ENCODE measurements around the gene TMED4.

Gene TMED4

GRCh38 chr7:44548893-44549292 lies 33.1 kb downstream of the TMED4 start:
- H3K4me3 ChIP-seq (ENCODE audit: low read length), result no peak overlapping the region
- no peak for TF ChIP-seq CTCF (conservative IDR thresholded peaks at IDR 0.05; ENCODE audit: low read depth, low read length)
- no peak for DNase-seq (ENCODE audit: low read depth)

- DNase-seq (ENCODE audit: low read depth), result no peak
- H3K4me3 ChIP-seq (ENCODE audit: low read length), result no peak overlapping the region
- TF ChIP-seq CTCF (conservative IDR thresholded peaks at IDR 0.05; ENCODE audit: low read depth, low read length), result no peak
Observed at GRCh38 chr7:44547536-44548231, 34.3 kb downstream of the TMED4 start.

- TF ChIP-seq CTCF (conservative IDR thresholded peaks at IDR 0.05; ENCODE audit: low read depth, low read length), result no peak
- DNase-seq (ENCODE audit: low read depth), result no peak
- no peak overlapping the region for H3K4me3 ChIP-seq (ENCODE audit: low read length)
Observed at GRCh38 chr7:44541876-44542610, 40.0 kb downstream of the TMED4 start.

GRCh38 chr7:44541028-44541869 lies 40.8 kb downstream of the TMED4 start, which contains the start of gene NPC1L1:
Gene NPC1L1 (minus strand): TSS chr7:44541330. CDS start chr7:44541259, 71 bp downstream.
- H3K4me3 ChIP-seq (ENCODE audit: low read length), result no peak within 1 kb of the TSS
- no peak for TF ChIP-seq CTCF (conservative IDR thresholded peaks at IDR 0.05; ENCODE audit: low read depth, low read length)
- DNase-seq (ENCODE audit: low read depth), result no peak

GRCh38 chr7:44540592-44541027 lies 41.4 kb downstream of the TMED4 start:
- no peak for TF ChIP-seq CTCF (conservative IDR thresholded peaks at IDR 0.05; ENCODE audit: low read depth, low read length)

GRCh38 chr7:44539669-44540506 lies 42.1 kb downstream of the TMED4 start:
- no peak overlapping the region for H3K4me3 ChIP-seq (ENCODE audit: low read length)
- no peak for TF ChIP-seq CTCF (conservative IDR thresholded peaks at IDR 0.05; ENCODE audit: low read depth, low read length)

More at GRCh38 chr7:44540592-44541027, 41.4 kb downstream of the TMED4 start:
- DNase-seq (ENCODE audit: low read depth), result no peak
- no peak overlapping the region for H3K4me3 ChIP-seq (ENCODE audit: low read length)

More at GRCh38 chr7:44539669-44540506, 42.1 kb downstream of the TMED4 start:
- no peak for DNase-seq (ENCODE audit: low read depth)
